ENCODE data around the gene PAK6.

DNA sequence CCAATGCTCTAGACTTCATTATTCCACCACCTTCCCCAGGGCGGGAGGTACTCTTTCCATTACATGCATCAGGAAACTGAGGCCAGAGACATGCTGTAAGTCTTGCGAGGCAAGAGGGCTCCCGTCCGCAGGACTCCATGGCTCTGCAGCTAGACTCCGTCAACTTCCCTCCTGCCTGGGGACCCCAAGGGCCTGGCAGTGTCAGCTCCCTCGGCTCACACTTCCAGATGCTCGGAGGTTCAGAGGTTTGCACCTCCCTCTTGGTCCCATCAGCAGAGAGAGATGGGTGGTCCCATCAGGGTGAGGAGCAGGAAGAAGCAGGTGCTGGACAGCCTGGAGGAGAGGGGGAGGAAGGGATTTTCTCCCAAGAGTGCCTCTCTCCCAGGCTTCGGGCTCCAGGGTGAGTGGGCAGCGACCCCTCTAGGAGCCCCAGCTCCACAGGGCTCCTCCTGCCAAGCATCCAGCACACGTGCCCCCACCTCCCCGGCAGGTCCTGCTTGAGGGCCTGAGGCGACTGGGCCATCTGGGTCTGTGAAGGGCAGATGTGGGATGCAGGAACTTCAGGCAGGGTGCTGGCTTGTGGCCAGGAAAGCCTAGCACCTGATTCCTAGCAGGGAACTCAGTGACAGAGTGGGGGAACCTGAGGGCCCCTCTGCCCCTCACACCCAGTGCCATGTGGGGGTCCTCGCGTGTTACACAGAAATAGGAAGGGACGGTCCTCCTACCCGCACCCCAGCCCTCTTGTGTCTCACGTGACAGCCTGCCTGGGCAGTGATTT lies 9.3 kb downstream of the PAK6 start:
- no peak for TF ChIP-seq CTCF (conservative IDR thresholded peaks at IDR 0.05; ENCODE audit: low read depth, low read length)
- no peak for TF ChIP-seq EZH2 (IDR thresholded peaks at IDR 0.05; ENCODE audit: low read length, unreplicated experiment)
- TF ChIP-seq EZH2phosphoT487 (IDR thresholded peaks at IDR 0.05; ENCODE audit: borderline replicate concordance, low read length) = no peak
